Fibroblast of pulmonary artery (primary cell): Measurements from ENCODE around the gene HPS4.

ENCODE experiments used
- DNase-seq: peaks from one replicate; pipeline ENCODE4 v3.0.0-alpha.2; 2010; ENCODE audit warnings: low read depth
- H3K4me3 ChIP-seq: replicated peaks from 2 replicates; pipeline ENCODE4 v1.5.1; 2011; ENCODE audit warnings: low read depth, mild to moderate bottlenecking, control low read depth, low read length, moderate library complexity
- TF ChIP-seq, protein P1 (sequence below): IDR thresholded peaks from 2 replicates; pipeline ENCODE4 v1.5.1; 2011; ENCODE audit warnings: mild to moderate bottlenecking, control low read depth, low read length, inconsistent platforms; ENCODE audit errors: missing control alignments

The HPS4 gene

DNA sequence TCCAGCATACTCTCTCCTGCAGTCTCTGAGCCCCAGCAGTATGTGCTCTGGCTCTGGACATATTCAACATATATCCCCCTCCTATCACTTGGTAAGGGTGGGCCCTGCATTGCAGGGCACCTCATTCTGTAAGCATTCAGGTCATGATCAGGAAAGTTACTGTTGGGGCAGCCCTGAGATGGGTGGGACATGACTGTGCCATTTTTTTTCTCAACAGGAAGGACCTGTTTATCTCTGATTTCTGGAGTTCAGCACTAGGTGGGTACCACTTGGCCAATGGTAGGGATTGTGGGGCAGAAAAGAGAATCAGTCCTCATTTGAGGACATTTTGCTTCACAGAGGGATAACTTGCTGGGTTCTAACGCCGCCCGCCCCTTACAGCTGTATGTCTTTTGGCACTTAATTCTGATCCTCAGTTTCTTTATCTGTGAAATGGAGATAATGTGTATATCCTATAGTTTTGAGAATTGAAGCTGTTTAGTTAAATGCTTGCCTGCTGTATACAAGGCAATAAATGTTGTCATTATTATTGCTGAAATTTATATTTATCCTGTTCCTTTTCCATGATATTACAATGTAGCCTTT lies 2.3 kb upstream of the HPS4 start:
- H3K4me3 ChIP-seq, result no peak overlapping the region
- DNase-seq, result no peak
- TF ChIP-seq, protein P1, sequence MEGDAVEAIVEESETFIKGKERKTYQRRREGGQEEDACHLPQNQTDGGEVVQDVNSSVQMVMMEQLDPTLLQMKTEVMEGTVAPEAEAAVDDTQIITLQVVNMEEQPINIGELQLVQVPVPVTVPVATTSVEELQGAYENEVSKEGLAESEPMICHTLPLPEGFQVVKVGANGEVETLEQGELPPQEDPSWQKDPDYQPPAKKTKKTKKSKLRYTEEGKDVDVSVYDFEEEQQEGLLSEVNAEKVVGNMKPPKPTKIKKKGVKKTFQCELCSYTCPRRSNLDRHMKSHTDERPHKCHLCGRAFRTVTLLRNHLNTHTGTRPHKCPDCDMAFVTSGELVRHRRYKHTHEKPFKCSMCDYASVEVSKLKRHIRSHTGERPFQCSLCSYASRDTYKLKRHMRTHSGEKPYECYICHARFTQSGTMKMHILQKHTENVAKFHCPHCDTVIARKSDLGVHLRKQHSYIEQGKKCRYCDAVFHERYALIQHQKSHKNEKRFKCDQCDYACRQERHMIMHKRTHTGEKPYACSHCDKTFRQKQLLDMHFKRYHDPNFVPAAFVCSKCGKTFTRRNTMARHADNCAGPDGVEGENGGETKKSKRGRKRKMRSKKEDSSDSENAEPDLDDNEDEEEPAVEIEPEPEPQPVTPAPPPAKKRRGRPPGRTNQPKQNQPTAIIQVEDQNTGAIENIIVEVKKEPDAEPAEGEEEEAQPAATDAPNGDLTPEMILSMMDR, result no peak

DNA sequence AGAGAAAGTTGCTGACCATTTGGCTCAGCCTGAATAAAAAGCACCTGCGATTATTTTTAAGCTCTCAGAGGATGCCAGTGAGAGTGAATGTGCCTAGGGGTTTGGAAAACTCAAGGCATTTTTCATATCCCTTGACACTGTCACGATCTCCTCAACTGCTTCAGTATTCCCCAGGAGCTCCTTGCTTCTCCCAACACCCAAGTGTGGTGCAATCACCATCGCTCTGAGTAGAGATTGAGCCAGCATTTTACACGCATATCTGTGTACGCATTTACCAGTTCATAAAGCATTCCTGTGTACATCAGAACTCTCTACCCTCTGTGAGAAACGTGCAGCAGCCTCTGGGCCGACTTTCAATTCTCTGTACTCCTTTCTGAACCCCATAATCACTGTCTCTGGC lies 1.4 kb upstream of the HPS4 start:
- DNase-seq, result no peak
- TF ChIP-seq, protein P1, result no peak
- H3K4me3 ChIP-seq, result no peak overlapping the region

DNA sequence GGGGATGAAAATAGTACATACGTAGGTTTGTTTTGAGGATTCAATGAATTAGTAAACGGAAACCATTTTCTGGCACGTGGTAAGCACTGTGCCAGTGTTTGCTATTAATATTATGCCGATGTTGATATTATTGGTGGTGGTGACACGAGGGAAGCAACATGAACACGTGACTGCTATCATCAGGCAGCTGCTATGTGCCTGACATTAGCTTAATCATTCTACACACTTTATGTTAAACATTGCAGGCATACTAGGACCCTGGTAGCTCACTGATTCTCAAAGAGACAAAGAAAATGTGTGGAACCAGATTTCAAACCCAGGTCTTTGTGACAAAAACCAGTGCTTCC lies 750 bp upstream of the HPS4 start:
- peak overlapping the region; percentile 89 for H3K4me3 ChIP-seq
- no peak for DNase-seq
- TF ChIP-seq, protein P1, result no peak

DNA sequence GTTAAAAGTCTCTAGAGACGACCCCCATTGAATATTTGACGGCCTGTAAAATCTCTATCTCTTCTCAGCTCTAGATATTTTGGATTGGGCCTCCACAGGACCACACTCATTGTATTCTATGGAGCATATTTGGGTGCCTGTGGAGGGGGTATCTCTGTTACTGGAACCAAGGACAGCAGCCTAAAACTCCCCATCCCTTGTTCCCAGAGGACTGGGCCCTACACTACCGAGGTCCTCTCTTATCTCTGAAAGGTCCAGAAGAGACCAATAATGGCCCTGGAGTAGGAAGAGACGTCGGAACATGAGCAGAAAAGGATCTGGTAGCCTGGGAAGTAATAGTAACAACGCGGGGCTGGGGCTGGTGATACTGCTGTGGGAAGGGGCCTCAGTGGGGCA lies 542 bp downstream of the HPS4 start:
- TF ChIP-seq, protein P1, result no peak
- H3K4me3 ChIP-seq, result peak overlapping the region; percentile 89
- no peak for DNase-seq

DNA sequence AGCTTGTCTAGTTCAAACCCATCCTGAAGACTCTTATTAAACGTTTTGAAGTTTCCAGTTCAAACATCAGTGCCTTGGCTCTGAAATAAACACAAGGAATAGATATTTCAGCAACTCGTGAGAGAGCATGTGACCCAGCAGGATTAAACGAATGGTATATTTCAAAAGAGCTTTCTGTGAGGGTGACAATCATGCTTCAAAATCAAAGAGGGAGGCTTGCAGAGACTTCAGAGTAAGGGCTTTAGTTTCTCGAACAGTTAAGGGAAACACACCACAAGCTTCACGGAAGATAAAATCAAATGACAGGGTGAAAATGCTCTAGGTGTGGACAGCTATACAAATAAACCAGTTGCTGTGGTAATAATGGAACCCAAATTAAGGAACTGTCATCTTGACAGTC lies 1.4 kb downstream of the HPS4 start:
- no peak overlapping the region for H3K4me3 ChIP-seq
- TF ChIP-seq, protein P1, result no peak
- no peak for DNase-seq

DNA sequence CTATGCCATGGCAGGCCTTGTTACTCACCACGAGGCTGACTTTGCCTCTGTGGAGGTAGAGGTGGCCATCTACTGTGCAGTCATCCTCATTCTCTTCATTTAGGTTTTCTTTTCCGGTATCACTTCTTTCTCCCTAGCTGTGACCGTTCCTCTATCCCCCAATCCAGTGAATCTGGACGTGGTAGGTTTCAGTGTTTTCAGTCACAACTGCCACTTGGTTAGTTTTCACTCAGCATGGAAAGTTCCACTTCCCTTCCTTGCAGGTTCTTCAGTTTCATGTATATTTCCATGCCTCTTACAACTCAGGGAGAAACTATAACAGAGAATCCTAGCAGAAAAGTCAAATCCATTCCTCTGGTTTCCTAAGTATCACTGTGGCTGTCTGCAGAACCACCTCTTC lies 1.9 kb downstream of the HPS4 start:
- no peak for DNase-seq
- no peak overlapping the region for H3K4me3 ChIP-seq
- TF ChIP-seq, protein P1, result no peak

DNA sequence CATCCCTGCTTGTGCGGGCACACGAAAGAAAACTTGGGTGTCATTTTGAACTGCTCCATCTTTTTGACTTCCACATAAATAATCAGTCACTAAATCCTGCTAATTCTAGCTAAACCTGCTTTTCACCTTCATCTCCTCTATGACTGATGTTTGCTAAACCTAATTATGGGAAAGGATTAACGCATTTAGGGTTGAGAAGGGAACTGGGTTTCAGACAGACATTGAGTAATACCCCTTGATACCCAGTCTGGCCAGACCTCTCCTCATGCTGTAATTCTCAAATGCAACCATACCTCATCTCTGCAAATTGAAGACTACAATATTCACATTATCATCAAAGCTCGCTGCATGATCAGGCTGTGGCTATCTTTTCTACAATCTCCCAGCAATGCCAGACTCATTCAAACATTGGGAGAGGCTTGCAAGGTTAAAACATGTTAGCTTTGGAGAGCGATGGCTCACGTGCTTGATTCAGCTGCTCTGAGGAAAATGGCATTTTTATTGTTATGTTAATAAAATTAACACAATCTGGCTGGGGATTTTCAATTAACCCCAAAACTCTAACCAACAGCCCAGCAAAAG lies 2.4 kb downstream of the HPS4 start:
- TF ChIP-seq, protein P1, result no peak
- no peak for DNase-seq
- no peak overlapping the region for H3K4me3 ChIP-seq
